ENCODE results near the gene GNLY. TPM values are rescaled to one million over a fixed set of nuclear protein-coding genes. Genes with fewer than 3 reads are reported as not detected.
A peak's percentile ranks its signal among the peaks of the same experiment; 100 is the strongest.

GNLY gene
- total and polyA plus RNA-seq, 2 of the 13 experiments (the other 11 are each of a cell fraction or from before 2014, with no cell fraction given): not detected

DNA sequence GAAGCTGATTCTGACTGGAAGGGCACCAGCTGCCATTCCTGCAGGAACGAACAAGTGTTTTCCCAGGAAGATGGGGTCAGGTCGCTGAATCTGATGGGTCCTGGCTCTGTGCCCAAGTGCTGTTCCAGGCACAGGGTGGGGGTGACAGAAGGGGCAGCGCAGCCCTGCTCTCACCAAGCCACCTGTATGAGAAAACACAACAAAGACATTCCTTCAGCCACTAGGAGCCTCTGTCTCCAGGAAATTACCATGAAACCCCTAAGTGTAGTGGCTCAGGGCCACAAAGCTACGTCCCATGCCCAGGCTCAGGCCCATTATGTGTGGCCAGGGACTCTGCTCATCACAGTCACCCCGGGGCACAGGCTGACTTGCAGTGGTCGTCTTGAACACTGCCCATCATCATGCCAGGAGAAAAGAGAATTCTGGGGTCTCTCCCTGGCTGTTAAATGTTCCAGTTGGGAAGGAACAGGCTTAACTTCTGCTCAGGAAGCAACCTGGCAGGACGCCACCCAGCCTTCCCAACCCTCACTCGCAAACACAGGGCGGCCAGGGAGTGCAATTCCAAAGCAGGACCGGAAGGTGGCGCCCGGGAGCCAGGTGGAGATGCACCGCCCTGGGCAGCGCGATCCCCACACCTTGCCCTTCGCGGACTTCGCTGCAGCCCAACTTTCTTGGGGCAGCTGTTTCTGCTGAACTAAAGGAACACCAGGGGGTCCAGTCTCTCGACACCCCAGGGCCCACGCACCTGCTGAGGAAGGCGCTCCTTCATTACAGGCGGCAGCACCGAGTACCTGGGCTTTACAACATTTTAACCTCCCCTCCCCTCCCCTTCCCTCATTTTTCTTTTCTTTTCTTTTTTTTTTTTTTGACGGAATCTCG is 15.1 kb upstream of the GNLY start (continued):
- no peak for TF ChIP-seq ESRRA (CRISPR knock-in tag; IDR thresholded peaks at IDR 0.05; ENCODE audit: low read depth)
- TF ChIP-seq ELF1 (CRISPR knock-in tag; IDR thresholded peaks at IDR 0.05): 0 out of 2 replicates have a peak, but pooled peaks have one; percentile 20
- peak; percentile 46 for TF ChIP-seq TEAD3 (CRISPR knock-in tag; optimal IDR thresholded peaks at IDR 0.05; ENCODE audit: borderline replicate concordance)
- no peak for TF ChIP-seq ZNF713 (CRISPR knock-in tag; IDR thresholded peaks at IDR 0.05)
- no peak; the same call in 1 of the 2 replicates for TF ChIP-seq GATAD2A (CRISPR knock-in tag; IDR thresholded peaks at IDR 0.05)
- TF ChIP-seq CEBPG (CRISPR knock-in tag; IDR thresholded peaks at IDR 0.05): peak; percentile 46
- TF ChIP-seq FLYWCH1 (CRISPR knock-in tag; IDR thresholded peaks at IDR 0.05): no peak
- peak; percentile 59; the same call in 1 of the 2 replicates for TF ChIP-seq BORCS8-MEF2B (CRISPR knock-in tag; IDR thresholded peaks at IDR 0.05)
- TF ChIP-seq EED (CRISPR knock-in tag; IDR thresholded peaks at IDR 0.05): 0 out of 2 replicates have a peak, but pooled peaks have one; percentile 75
- TF ChIP-seq PHF8 (CRISPR knock-in tag; IDR thresholded peaks at IDR 0.05): no peak
- TF ChIP-seq ZNF329 (CRISPR knock-in tag; IDR thresholded peaks at IDR 0.05; ENCODE audit: low read depth): peak; percentile 37; the same call in 1 of the 2 replicates
- TF ChIP-seq ZNF430 (CRISPR knock-in tag; IDR thresholded peaks at IDR 0.05): peak; percentile 20; the same call in 1 of the 2 replicates
- no peak for TF ChIP-seq ISL2 (CRISPR knock-in tag; IDR thresholded peaks at IDR 0.05)
- TF ChIP-seq XRCC5 (optimal IDR thresholded peaks at IDR 0.05; ENCODE audit: low read length): peak; percentile 95
- TF ChIP-seq IRF2 (CRISPR knock-in tag; IDR thresholded peaks at IDR 0.05): 0 out of 2 replicates have a peak, but pooled peaks have one; percentile 50
- TF ChIP-seq, protein P1, sequence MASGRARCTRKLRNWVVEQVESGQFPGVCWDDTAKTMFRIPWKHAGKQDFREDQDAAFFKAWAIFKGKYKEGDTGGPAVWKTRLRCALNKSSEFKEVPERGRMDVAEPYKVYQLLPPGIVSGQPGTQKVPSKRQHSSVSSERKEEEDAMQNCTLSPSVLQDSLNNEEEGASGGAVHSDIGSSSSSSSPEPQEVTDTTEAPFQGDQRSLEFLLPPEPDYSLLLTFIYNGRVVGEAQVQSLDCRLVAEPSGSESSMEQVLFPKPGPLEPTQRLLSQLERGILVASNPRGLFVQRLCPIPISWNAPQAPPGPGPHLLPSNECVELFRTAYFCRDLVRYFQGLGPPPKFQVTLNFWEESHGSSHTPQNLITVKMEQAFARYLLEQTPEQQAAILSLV (CRISPR knock-in tag; IDR thresholded peaks at IDR 0.05; ENCODE audit: borderline replicate concordance): peak; percentile 44; the same call in 1 of the 2 replicates
- TF ChIP-seq MIXL1 (CRISPR knock-in tag; IDR thresholded peaks at IDR 0.05): no peak
- no peak for TF ChIP-seq NCOR1 (IDR thresholded peaks at IDR 0.05; ENCODE audit: borderline replicate concordance, low read length)
- TF ChIP-seq ZNF747 (CRISPR knock-in tag; IDR thresholded peaks at IDR 0.05; ENCODE audit: borderline replicate concordance): no peak
- TF ChIP-seq ELF3 (CRISPR knock-in tag; IDR thresholded peaks at IDR 0.05): peak; percentile 42; the same call in 1 of the 2 replicates
- 0 out of 2 replicates have a peak, but pooled peaks have one; percentile 33 for TF ChIP-seq ZNF225 (CRISPR knock-in tag; IDR thresholded peaks at IDR 0.05)
- no peak for TF ChIP-seq NFIC (IDR thresholded peaks at IDR 0.05; ENCODE audit: low read length)
- TF ChIP-seq ZNF564 (CRISPR knock-in tag; IDR thresholded peaks at IDR 0.05): peak; percentile 99
- 0 out of 2 replicates have a peak, but pooled peaks have one; percentile 27 for TF ChIP-seq MEF2D (CRISPR knock-in tag; IDR thresholded peaks at IDR 0.05)
- 0 out of 2 replicates have a peak, but pooled peaks have one; percentile 36 for TF ChIP-seq TARDBP (CRISPR knock-in tag; IDR thresholded peaks at IDR 0.05)
- TF ChIP-seq HNRNPLL (IDR thresholded peaks at IDR 0.05; ENCODE audit: low read depth, low read length, poor library complexity, severe bottlenecking): peak; percentile 34
- TF ChIP-seq SALL1 (CRISPR knock-in tag; IDR thresholded peaks at IDR 0.05): peak; percentile 55
- 0 out of 2 replicates have a peak, but pooled peaks have one; percentile 36 for TF ChIP-seq REL (CRISPR knock-in tag; conservative IDR thresholded peaks at IDR 0.05)
- TF ChIP-seq, protein P2, sequence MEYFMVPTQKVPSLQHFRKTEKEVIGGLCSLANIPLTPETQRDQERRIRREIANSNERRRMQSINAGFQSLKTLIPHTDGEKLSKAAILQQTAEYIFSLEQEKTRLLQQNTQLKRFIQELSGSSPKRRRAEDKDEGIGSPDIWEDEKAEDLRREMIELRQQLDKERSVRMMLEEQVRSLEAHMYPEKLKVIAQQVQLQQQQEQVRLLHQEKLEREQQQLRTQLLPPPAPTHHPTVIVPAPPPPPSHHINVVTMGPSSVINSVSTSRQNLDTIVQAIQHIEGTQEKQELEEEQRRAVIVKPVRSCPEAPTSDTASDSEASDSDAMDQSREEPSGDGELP (IDR thresholded peaks at IDR 0.05; ENCODE audit: borderline replicate concordance, low read depth): 0 out of 2 replicates have a peak, but pooled peaks have one; percentile 27
- no peak for TF ChIP-seq PCBP2 (optimal IDR thresholded peaks at IDR 0.05; ENCODE audit: low read depth, low read length, poor library complexity, severe bottlenecking)
- no peak for TF ChIP-seq ZNF773 (CRISPR knock-in tag; IDR thresholded peaks at IDR 0.05; ENCODE audit: borderline replicate concordance)
- peak; percentile 42; the same call in 1 of the 2 replicates for TF ChIP-seq ERF (CRISPR knock-in tag; IDR thresholded peaks at IDR 0.05)
